Hepatocyte (in vitro differentiated cells): ENCODE measurements around the gene NHLRC4.

Source experiments
- CTCF ChIP-seq: fragments of 200-600 bp; sonication (generic); IDR thresholded peaks from 2 replicates; pipeline ENCODE4 v1.5.1; 2016; ENCODE audit warnings: antibody characterized with exemption, mild to moderate bottlenecking; ENCODE audit not compliant: poor library complexity
- EZH2 ChIP-seq: fragments of 200-600 bp; sonication (generic); IDR thresholded peaks from 2 replicates; pipeline ENCODE4 v1.6.1; 2016; ENCODE audit warnings: antibody characterized with exemption, mild to moderate bottlenecking, borderline replicate concordance

GRCh38 chr16:544517-544916, 22.3 kb upstream of the NHLRC4 start:
- TF ChIP-seq CTCF (no peak), EZH2 (no peak)
